Stimulated activated CD4-positive, alpha-beta T cell treated with anti-CD3 and anti-CD28 coated beads, Interleukin-15, amount 100 ng/mL, for 48 hours (primary cell): ENCODE measurements around the gene TOR1B.
A peak's percentile ranks its signal among the peaks of the same experiment; 100 is the strongest.
"Not testable (repeated sequence)": the region's sequence is repeated elsewhere in the genome, so short reads cannot be mapped to it uniquely, and the experiment has no call there.

Experiments
- DNase-seq, 2 donors: peaks; one replicate each; pipeline ENCODE4 v3.0.0-alpha.2; 2020; ENCODE audit warnings: low read depth in 2 of 2

The TOR1B gene

GRCh38 chr9:129776566-129776937, 26.4 kb upstream of the TOR1B start:
- no peak for DNase-seq

DNA sequence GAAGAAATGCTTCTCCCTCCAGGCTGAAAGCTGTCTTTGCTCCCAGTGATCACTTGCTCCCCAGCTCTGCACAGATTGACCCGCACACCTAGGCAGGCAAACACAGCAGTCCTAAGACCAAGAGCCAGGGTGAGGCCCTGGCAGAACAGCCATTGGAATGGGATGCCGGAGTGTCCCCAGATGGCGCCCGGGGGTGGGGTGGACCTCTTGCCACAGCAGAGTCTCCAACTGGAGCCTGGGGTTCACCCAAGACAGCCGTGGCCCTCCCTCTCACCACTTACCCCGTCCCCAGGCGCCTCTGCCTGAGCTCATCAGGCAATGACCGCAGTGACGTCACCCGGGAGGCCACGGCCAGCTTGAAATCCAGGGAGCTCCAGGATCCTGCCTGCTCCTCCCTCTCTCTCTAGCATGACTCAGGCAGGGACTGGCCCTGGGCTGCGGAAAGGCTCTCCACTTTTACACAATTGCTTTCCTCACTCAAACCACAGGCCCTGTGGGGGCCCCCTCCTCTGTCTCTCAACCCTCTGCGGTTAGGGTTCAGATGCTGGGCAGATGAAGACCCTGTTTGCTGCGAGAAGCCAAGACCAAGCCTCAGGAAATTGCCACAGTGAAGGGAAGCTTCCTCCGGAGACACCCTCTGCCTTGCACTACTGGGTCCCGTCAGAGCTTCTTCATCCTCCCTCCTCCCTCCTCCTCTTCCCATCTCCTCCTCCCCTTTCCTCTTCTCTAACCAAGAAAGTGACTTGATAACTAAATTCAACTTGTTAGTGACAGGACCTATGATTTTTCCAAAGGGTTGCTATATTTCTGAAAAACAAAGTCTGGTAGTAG, 25.8 kb upstream of the TOR1B start:
- DNase-seq: peak; percentile 49 to 56

DNA sequence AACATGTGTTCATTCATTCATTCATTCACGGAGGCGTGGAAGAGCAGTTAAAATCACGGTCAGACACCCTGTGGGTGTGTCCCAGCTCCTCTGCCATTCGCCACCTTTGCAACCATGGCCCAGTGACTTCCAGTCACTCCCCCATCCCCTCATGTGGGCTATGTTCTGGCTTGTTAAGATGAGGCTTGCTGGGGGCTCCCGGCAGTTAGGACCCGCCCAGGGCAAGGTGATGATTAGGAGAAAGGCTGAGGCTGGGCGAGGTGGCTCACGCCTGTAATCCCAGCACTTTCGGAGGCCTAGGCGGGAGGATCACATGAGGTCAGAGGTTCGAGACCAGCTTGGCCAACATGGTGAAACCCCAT, 25.2 kb upstream of the TOR1B start:
- no peak for DNase-seq

DNA sequence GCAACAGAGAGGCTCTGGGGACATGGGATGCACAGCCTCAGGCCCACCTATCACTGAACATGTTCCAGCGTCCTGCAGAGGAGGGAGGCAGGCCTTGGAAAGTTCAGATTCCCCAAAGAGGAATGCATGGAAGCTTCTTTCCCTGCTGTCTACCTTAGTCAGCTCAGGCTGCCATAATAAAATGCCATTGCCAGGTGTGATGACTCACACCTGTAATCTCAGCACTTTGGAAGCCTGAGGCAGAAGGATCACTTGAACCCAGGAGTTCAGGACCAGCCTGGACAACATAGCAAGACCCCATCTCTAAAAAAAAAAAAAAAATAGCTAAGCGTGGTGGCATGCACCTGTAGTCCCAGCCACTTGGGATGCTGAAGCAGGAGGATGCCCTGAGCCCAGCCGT, 24.5 kb upstream of the TOR1B start:
- DNase-seq: no peak

DNA sequence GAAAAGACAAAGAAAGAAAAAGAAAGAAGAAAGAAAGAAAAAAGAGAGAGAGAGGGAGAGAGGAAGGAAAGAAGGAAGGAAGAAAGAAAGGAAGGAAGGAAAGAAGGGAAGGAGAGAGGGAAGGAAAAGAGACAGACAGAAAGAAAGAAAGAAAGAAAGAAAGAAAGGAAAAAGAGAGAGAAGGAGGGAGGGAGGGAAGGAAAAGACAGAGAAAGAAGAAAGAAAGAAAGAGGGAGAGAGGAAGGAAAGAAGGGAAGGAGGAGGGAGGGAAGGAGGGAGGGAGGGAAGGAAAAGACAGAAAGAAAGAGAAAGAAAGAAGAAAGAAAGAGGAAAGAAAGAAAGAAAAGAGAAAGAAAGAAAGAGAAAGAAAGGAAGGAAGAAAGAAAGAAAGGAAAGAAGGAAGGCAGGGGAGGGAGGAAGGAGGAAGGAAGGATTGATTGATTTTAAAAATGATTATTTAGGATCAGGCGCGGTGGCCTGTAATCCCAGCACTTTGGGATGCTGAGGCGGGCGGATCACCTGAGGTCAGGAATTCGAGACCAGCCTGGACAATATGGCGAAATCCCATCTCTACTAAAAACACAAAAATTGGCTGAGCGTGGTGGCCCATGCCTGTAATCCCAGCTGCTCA, 23.3 kb upstream of the TOR1B start:
- no peak for DNase-seq

DNA sequence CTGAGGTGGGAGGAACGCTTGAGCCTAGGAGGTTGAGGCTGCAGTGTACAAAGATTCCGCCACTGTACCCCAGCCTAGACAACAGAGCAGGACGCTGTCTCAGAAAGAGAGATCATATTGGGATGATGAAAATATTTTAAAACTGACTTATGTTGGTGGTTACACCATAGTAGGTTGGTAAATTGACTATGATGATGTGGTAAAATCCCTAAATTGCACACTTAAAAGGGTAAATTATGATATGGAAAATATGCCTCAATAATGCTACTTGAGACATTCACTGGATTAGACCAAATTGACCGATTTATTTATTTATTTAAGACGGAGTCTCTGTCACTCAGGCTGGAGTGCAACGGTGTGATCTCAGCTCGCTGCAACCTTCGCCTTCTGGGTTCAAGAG, 21.9 kb upstream of the TOR1B start:
- DNase-seq: no peak

DNA sequence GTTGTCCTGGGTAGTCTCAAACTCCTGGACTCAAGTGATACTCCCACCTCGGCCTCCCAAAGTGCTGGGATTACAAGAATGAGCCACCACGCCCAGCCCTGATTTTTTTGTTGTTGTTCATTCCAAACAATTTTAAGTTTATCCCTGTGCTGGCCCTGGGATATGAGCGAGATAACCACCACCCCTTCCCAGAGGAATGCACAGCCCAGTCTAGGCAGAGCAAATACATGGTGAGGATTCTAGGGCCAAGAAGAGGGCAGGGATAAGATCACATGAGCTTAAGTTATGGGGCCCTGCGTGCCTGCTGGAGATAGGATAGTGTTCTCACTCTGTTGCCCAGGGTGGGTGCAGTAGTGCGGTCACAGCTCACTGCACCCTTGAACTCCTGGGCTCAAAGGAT, 21.0 kb upstream of the TOR1B start:
- no peak for DNase-seq

DNA sequence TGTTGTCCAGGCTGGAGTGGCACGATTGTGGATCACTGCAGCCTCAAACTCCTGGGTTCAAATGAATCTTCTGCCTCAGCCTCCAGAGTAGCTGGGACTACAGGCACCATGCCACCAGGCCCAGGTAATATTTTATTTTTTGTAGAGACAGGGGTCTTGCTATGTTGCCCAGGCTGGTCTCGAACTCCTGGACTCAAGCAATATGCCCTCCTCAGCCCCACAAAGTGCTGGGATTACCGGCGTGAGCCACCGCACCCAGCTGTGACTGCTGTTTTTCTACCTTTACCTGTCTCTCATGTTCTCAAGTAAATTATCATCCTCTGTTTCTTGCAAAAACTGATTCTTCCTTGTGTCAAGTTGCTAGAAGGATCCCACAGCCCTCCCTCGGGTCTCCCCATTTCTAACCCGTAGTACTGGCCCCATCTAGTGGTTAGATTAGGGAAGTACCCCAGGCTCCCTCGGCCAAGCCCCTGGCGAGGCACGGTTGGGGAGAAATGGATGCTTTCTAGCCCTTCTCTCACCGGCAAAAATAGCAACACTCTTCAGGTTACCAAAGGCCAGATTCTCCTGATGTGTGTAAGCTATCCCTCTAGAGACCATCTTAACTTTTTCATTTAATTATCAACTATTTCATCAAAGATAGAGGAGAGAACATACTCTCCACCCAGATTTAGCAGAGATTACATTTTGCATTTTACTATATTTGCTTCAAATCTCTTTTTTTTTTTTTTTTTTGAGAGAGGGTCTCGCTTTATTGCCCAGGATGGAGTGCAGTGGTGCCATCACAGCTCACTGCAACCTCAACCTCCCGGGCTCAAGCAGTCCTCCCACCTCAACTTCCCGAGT, 19.2 kb upstream of the TOR1B start:
- DNase-seq: peak; percentile 58 to 74

GRCh38 chr9:129784970-129785369, 18.0 kb upstream of the TOR1B start:
- DNase-seq: not testable (repeated sequence)

DNA sequence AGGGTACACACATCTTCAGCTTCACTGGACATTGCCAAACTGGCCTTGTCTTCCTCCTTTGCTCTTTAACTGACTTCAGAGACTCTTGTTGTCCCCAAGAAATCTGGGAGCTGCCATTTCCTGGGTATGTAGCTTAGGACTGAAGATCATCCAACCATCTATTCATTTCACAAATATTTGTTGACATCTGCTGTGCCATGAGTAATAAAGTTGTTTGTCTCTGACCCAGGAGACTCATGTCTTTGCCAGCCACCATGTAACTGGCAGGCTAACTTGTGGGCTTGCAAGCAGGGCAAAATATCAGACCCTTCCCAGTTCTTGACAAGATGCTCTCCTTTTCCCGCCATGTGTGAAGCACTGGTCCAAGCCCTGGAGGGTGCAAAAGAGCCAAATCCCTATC, 17.1 kb upstream of the TOR1B start:
- no peak for DNase-seq

GRCh38 chr9:129786481-129786880, 16.5 kb upstream of the TOR1B start:
- DNase-seq: no peak

DNA sequence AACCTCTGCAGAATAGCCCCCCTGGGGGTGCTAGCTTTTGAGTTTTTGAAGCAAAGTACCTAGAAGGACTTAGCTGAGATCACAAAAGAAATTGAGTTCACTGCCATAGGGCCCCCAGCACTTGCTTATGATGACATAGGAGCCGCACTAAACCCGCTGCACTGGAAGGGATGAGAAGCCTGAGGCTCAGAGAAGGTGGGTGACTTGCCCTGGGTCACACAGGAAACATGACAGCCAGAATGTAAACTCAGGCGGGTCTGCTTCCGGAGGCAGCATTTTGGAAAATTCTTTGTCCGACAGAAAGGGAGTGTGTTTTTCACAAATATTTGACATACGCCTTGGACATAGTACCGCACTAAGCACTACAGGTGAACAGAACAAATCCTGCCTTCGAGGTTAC, 8.4 kb upstream of the TOR1B start:
- DNase-seq: no peak

GRCh38 chr9:129796029-129796428, 7.0 kb upstream of the TOR1B start:
- DNase-seq: not testable (repeated sequence)

DNA sequence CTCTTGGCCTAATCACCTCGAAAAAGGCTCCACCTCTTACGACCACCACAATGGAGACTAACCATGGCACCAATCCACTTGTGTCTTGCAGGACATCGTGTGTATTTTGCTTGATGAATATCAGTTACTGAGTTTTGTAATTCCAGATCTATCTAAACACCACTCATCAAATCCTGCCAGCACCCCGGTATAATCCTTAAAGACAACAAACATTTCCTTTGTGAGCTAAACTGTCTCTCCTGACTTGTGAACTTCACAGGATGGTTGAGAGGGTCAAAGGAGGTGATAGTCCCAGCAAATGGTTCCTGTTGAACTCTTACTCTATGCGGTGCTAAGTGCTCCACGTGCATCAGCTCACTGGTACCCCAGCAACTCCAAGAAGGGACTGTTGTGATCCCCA, 4.0 kb upstream of the TOR1B start:
- DNase-seq: no peak

- no peak for DNase-seq
Measured at GRCh38 chr9:129801504-129801903, 1.5 kb upstream of the TOR1B start.

DNA sequence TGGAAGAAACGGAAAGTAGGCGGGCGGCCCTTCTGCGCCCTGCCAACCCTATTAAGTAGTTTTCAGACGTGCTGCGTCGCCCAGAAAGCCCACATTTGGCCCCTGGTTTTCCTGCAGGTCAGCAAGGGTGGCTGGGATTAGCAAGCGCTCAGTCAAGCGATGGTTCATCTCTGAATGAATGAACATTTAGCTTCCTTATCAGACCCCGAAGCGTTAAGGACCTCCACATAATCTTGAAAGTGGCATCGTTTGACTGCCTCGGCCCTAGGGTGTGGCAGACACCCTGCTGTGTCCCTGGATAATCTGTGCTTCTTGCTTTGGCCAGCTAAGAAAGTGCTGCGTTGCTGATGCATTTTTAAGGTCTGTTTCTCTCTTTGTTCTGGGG, 684 bp downstream of the TOR1B start:
- no peak for DNase-seq

DNA sequence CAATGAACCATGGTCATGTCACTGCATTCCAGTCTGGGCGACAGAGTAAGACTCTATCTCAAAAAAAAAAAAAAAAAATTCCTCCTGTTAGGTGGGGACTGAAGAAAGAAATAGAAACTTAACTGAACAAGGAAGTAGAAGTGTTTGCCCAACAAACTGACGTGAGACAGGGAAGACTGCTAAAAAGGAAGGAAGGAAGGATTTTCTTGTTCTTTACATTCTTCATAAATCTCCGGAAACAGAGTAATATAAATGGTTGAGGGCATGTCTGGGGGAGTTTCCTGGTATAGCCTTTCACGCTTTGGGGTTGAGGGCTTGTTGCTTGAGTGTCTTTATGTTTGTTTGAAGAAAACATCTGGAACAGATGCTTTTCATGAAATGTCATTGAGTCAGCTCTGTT, 3.1 kb downstream of the TOR1B start:
- DNase-seq: no peak

- no peak for DNase-seq
Measured at GRCh38 chr9:129809346-129809745, 6.4 kb downstream of the TOR1B start.

- DNase-seq: no peak
Measured at GRCh38 chr9:129810116-129810515, 7.1 kb downstream of the TOR1B start.

DNA sequence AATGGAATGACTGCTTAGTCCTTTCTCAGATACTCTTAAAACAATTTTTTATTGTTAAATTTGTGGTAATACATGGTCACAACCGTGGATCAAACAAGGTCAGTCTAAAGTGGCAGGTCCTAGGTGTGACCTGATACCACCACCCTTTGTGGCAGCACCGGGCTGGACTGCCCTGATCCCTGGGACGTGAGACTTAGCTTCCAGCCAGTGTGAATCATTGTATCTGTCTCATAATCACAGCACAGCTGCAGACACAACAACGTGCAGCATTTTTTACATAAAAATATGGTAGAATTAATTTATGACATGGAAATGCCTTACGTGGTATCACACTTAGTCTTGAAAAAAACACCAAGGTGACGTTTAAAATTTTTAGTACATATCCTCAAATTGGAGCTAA, 7.8 kb downstream of the TOR1B start:
- no peak for DNase-seq

GRCh38 chr9:129811967-129812363, 9.0 kb downstream of the TOR1B start:
- DNase-seq: no peak

DNA sequence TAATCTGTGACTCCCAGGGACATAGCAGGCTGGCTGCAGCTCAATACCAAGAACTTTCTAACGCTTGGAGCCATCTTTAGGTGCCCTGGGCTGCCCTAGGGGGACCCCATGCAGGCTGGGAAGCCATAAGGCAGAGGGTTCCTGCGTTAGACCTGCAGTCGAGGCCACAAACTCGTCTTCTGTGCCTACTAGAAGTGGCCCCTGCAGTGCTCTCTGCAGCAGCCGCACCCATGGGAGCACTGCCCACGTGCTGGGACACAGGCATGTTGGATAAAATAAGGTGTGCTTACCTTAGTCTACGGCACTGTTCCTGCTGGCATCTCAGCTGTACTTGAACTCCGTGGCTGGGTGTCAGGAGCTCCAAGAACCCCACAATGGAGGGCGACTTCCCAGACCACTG, 9.4 kb downstream of the TOR1B start:
- no peak for DNase-seq

- no peak for DNase-seq
Measured at GRCh38 chr9:129813661-129814060, 10.7 kb downstream of the TOR1B start.
